Fibroblast of skin of right biceps (primary cell): ENCODE results near the gene MSANTD4.
"Not testable (repeated sequence)": the region's sequence is repeated elsewhere in the genome, so short reads cannot be mapped to it uniquely, and the experiment has no call there.

ENCODE experiments used
- DNase-seq: peaks from one replicate; pipeline ENCODE4 v3.0.0-alpha.2; 2013

Gene MSANTD4

GRCh38 chr11:106021967-106022794 lies at the start of gene MSANTD4:
TSS of gene MSANTD4 (minus strand) at chr11:106022240. CDS start at chr11:106010917, 11,323 bp downstream.
- DNase-seq, result peak; percentile 100

GRCh38 chr11:106070606-106071005 lies 48.6 kb upstream of the MSANTD4 start:
- no peak for DNase-seq

- DNase-seq, result no peak
These were observed 41.0 kb upstream of the MSANTD4 start for GRCh38 chr11:106063009-106063408.

- no peak for DNase-seq
These were observed 40.2 kb upstream of the MSANTD4 start for GRCh38 chr11:106061954-106062949.

GRCh38 chr11:106061249-106061784 lies 39.3 kb upstream of the MSANTD4 start:
- no peak for DNase-seq

- DNase-seq, result no peak
These were observed 37.6 kb upstream of the MSANTD4 start for GRCh38 chr11:106059617-106060016.

- not testable (repeated sequence) for DNase-seq
These were observed 36.3 kb upstream of the MSANTD4 start for GRCh38 chr11:106058377-106058776.

GRCh38 chr11:106051103-106051502 lies 29.1 kb upstream of the MSANTD4 start:
- DNase-seq, result no peak

GRCh38 chr11:106049727-106050476 lies 27.9 kb upstream of the MSANTD4 start:
- DNase-seq, result no peak

GRCh38 chr11:106047631-106048030 lies 25.6 kb upstream of the MSANTD4 start:
- no peak for DNase-seq

- DNase-seq, result no peak
These were observed 21.5 kb upstream of the MSANTD4 start for GRCh38 chr11:106043540-106043939.

GRCh38 chr11:106032861-106033260 lies 10.8 kb upstream of the MSANTD4 start:
- DNase-seq, result no peak

- DNase-seq, result no peak
These were observed 9.9 kb upstream of the MSANTD4 start for GRCh38 chr11:106031936-106032335.

- DNase-seq, result no peak
These were observed 9.3 kb upstream of the MSANTD4 start for GRCh38 chr11:106031202-106031810.

GRCh38 chr11:106030609-106031008 lies 8.6 kb upstream of the MSANTD4 start:
- no peak for DNase-seq

GRCh38 chr11:106022795-106023275 lies 795 bp upstream of the MSANTD4 start:
- DNase-seq, result no peak

GRCh38 chr11:106021181-106021966 lies 666 bp downstream of the MSANTD4 start:
- peak; percentile 23 for DNase-seq

- no peak for DNase-seq
These were observed 4.9 kb downstream of the MSANTD4 start for GRCh38 chr11:106017093-106017492.

GRCh38 chr11:106015066-106015465 lies 7.0 kb downstream of the MSANTD4 start:
- no peak for DNase-seq

GRCh38 chr11:106014620-106015019 lies 7.4 kb downstream of the MSANTD4 start:
- DNase-seq, result no peak

- DNase-seq, result no peak
These were observed 8.0 kb downstream of the MSANTD4 start for GRCh38 chr11:106014035-106014434.
